GM23338 (cell line): ENCODE measurements around the gene ANKRD65. TPM values are rescaled to one million over a fixed set of nuclear protein-coding genes. Genes with fewer than 3 reads are reported as not detected.

Source experiments
- ATAC-seq: fragments of 200-7000 bp; cut with Tn5 transposase; 3 replicates; pipeline ENCODE4 v1.9.1; 2020
- DNase-seq: peaks from one replicate; pipeline ENCODE4 v3.0.0-alpha.2; 2015; ENCODE audit warnings: low spot score
- H2AFZ ChIP-seq: fragments of 200-600 bp; sonication (generic); 2 replicates; pipeline ENCODE4 v1.8.0; 2016; ENCODE audit warnings: antibody characterized with exemption, mild to moderate bottlenecking, moderate library complexity
- H3F3A ChIP-seq: fragments of 200-600 bp; sonication (generic); replicated peaks from 2 replicates; pipeline ENCODE4 v1.8.0; 2017; ENCODE audit warnings: antibody characterized with exemption, mixed run types, low read depth
- H3K27ac ChIP-seq: fragments of 200-600 bp; sonication (generic); 2 replicates; pipeline ENCODE4 v1.6.1; 2016; ENCODE audit warnings: low read depth
- H3K27me3 ChIP-seq: fragments of 200-600 bp; sonication (generic); 2 replicates; pipeline ENCODE4 v1.8.0; 2016; ENCODE audit warnings: mild to moderate bottlenecking, mixed run types, moderate library complexity; ENCODE audit not compliant: insufficient read depth
- H3K36me3 ChIP-seq: fragments of 200-600 bp; sonication (generic); 2 replicates; pipeline ENCODE4 v1.8.0; 2016; ENCODE audit warnings: mild to moderate bottlenecking; ENCODE audit not compliant: insufficient read depth
- H3K4me1 ChIP-seq: fragments of 200-600 bp; sonication (generic); 2 replicates; pipeline ENCODE4 v1.8.0; 2016; ENCODE audit warnings: mild to moderate bottlenecking, moderate library complexity; ENCODE audit not compliant: insufficient read depth
- H3K4me2 ChIP-seq: fragments of 200-600 bp; sonication (generic); 2 replicates; pipeline ENCODE4 v1.7.1; 2017; ENCODE audit warnings: mixed run types
- H3K4me3 ChIP-seq: fragments of 200-600 bp; sonication (generic); 2 replicates; pipeline ENCODE4 v1.6.1; 2016; ENCODE audit warnings: mixed run types
- H3K79me2 ChIP-seq: fragments of 200-600 bp; sonication (generic); replicated peaks from 2 replicates; pipeline ENCODE4 v1.8.0; 2017; ENCODE audit warnings: mild to moderate bottlenecking; ENCODE audit not compliant: insufficient read depth
- H3K9me2 ChIP-seq: fragments of 200-600 bp; sonication (generic); 2 replicates; pipeline ENCODE4 v1.8.0; 2017; ENCODE audit not compliant: insufficient read depth
- H4K20me1 ChIP-seq: fragments of 200-600 bp; sonication (generic); replicated peaks from 2 replicates; pipeline ENCODE4 v1.8.0; 2017; ENCODE audit warnings: mild to moderate bottlenecking; ENCODE audit not compliant: insufficient read depth
- H3K27ac Mint-ChIP-seq: 2 replicates; pipeline ENCODE4 v1.8.0; 2020; ENCODE audit warnings: inconsistent platforms, mild to moderate bottlenecking, moderate library complexity, mixed read lengths
- H3K27me3 Mint-ChIP-seq: 3 replicates; pipeline ENCODE4 v1.8.0; 2022; ENCODE audit warnings: low read depth, mild to moderate bottlenecking, moderate library complexity, mixed read lengths, inconsistent platforms; ENCODE audit not compliant: insufficient read depth, poor library complexity
- H3K36me3 Mint-ChIP-seq: 3 replicates; pipeline ENCODE4 v1.8.0; 2021; ENCODE audit warnings: low read depth, mild to moderate bottlenecking, inconsistent platforms, moderate library complexity, mixed read lengths
- H3K4me1 Mint-ChIP-seq: 3 replicates; pipeline ENCODE4 v1.8.0; 2020; ENCODE audit warnings: mild to moderate bottlenecking, inconsistent platforms, mixed read lengths
- H3K4me3 Mint-ChIP-seq: 3 replicates; pipeline ENCODE4 v1.8.0; 2021; ENCODE audit warnings: moderate library complexity, mild to moderate bottlenecking, inconsistent platforms, mixed read lengths
- H3K9me3 Mint-ChIP-seq: 3 replicates; pipeline ENCODE4 v1.8.0; 2020; ENCODE audit warnings: moderate library complexity, mild to moderate bottlenecking, inconsistent platforms, mixed read lengths
- CTCF ChIP-seq, 2 experiments: fragments of 200-600 bp in 1 of 2; sonication (generic) in 1 of 2; conservative IDR thresholded peaks; 2 replicates each; pipeline versions ENCODE4 v1.5.1 to v1.6.1; 2016 to 2017; ENCODE audit warnings: antibody characterized with exemption in 2 of 2, low read depth in 2 of 2, mild to moderate bottlenecking in 2 of 2, moderate library complexity in 1 of 2
- ETS1 ChIP-seq: IDR thresholded peaks from 2 replicates; pipeline ENCODE4 v1.6.1; 2016; ENCODE audit warnings: antibody characterized with exemption
- EZH2 ChIP-seq: fragments of 200-600 bp; sonication (generic); IDR thresholded peaks from one replicate; pipeline ENCODE4 v1.8.0; 2017; ENCODE audit warnings: antibody characterized with exemption, mild to moderate bottlenecking, low read depth; ENCODE audit not compliant: unreplicated experiment
- EZH2phosphoT487 ChIP-seq: fragments of 200-600 bp; sonication (generic); IDR thresholded peaks from one replicate; pipeline ENCODE4 v1.8.1; 2018; ENCODE audit warnings: antibody characterized with exemption; ENCODE audit not compliant: unreplicated experiment
- JUNB ChIP-seq: IDR thresholded peaks from one replicate; pipeline ENCODE4 v1.6.1; 2016; ENCODE audit warnings: antibody characterized with exemption; ENCODE audit not compliant: unreplicated experiment
- NANOG ChIP-seq: IDR thresholded peaks from 2 replicates; pipeline ENCODE4 v1.6.1; 2016; ENCODE audit warnings: antibody characterized with exemption, borderline replicate concordance
- POLR2AphosphoS5 ChIP-seq: IDR thresholded peaks from 2 replicates; pipeline ENCODE4 v1.6.1; 2016; ENCODE audit warnings: antibody characterized with exemption, low read depth
- REST ChIP-seq: IDR thresholded peaks from one replicate; pipeline ENCODE4 v1.6.1; 2018; ENCODE audit warnings: antibody characterized with exemption; ENCODE audit not compliant: unreplicated experiment
- STAT1 ChIP-seq: IDR thresholded peaks from one replicate; pipeline ENCODE4 v1.6.1; 2016; ENCODE audit warnings: antibody characterized with exemption; ENCODE audit not compliant: unreplicated experiment
- ZNF114 ChIP-seq: fragments of 250-450 bp; sonication (Bioruptor Pico); IDR thresholded peaks from 2 replicates; pipeline ENCODE4 v1.5.0; 2020; ENCODE audit warnings: mild to moderate bottlenecking, moderate library complexity
- ZNF331 ChIP-seq: fragments of 250-450 bp; sonication (Bioruptor Pico); IDR thresholded peaks from 2 replicates; pipeline ENCODE4 v1.5.0; 2020; ENCODE audit warnings: low read depth, mild to moderate bottlenecking, moderate library complexity
- polyA plus RNA-seq: library from polyadenylated mRNA; unstranded; fragments of >200 nt; fragmentation: Nextera tagmentation; extraction: Ambion mirVana; gene quantifications from 2 replicates; pipeline ENCODE4 v1.2.1, GENCODE V29; 2016
- total RNA-seq: library from RNA; depleted of rRNA; stranded (reverse); fragments of >200 nt; shearing (Covaris generic); gene quantifications from 2 replicates; pipeline ENCODE4 v1.2.3, GENCODE V29; 2014

ANKRD65 gene
- total and polyA plus RNA-seq, 2 experiments from 2014 or later: 1.6 to 1.7 TPM

GRCh38 chr1:1381294-1381693 is 39.8 kb downstream of the ANKRD65 start (continued):
- TF ChIP-seq REST: no peak
- TF ChIP-seq CTCF (conservative IDR thresholded peaks at IDR 0.05; ENCODE audit: low read depth in 2 of 2): no peak
- no peak for TF ChIP-seq POLR2AphosphoS5
- no peak for TF ChIP-seq EZH2

GRCh38 chr1:1380860-1381259 is 40.2 kb downstream of the ANKRD65 start:
- Mint-ChIP-seq H3K4me1 (peaks cover 3% of the 10 kb centered on the region; the same call in 2 of the 3 replicates), H3K9me3 (no peaks in the 10 kb centered on the region; the same call in 2 of the 3 replicates), H3K27ac (no peak overlapping the region), H3K4me3 (no peak overlapping the region), H3K36me3 (peaks cover 18% of the 10 kb centered on the region; the same call in 2 of the 3 replicates), H3K27me3 (peaks cover 5% of the 10 kb centered on the region)
- H3K4me2 ChIP-seq: no peak overlapping the region
- H3K79me2 ChIP-seq: 0 out of 2 replicates have a peak, but pooled peaks cover 5% of the 10 kb centered on the region
- H3K36me3 ChIP-seq: no peaks in the 10 kb centered on the region; the same call in 1 of the 2 replicates
- DNase-seq (no peak), ATAC-seq (no peak)
- H3K4me3 ChIP-seq: no peak overlapping the region
- H3K27me3 ChIP-seq: no peaks in the 10 kb centered on the region
- peaks cover 7% of the 10 kb centered on the region for H3F3A ChIP-seq
- H3K9me2 ChIP-seq: no peaks in the 10 kb centered on the region
- no peak overlapping the region for H3K27ac ChIP-seq
- H2AFZ ChIP-seq: no peak overlapping the region
- H3K4me1 ChIP-seq: peaks cover 5% of the 10 kb centered on the region; the same call in 1 of the 2 replicates
- TF ChIP-seq STAT1: no peak
- TF ChIP-seq EZH2phosphoT487: no peak
- TF ChIP-seq ETS1: no peak
- TF ChIP-seq ZNF114 (CRISPR knock-in tag): no peak
- TF ChIP-seq POLR2AphosphoS5: no peak
- TF ChIP-seq NANOG: no peak
- TF ChIP-seq REST: no peak
- TF ChIP-seq JUNB: no peak
- no peak for TF ChIP-seq ZNF331 (CRISPR knock-in tag)
- H4K20me1 ChIP-seq: no peaks in the 10 kb centered on the region; the same call in 1 of the 2 replicates
